ENCODE results near the gene CMIP.
"Not testable (repeated sequence)": the region's sequence is repeated elsewhere in the genome, so short reads cannot be mapped to it uniquely, and the experiment has no call there.

CMIP gene

GRCh38 chr16:81522108-81522701, 77.6 kb downstream of the CMIP start:
- no peak overlapping the region for H3K4me3 ChIP-seq (ENCODE audit: low read depth, low read length)
- TF ChIP-seq CTCF (IDR thresholded peaks at IDR 0.05; ENCODE audit: low read depth, low read length), result no peak

- not testable (repeated sequence) for H3K4me3 ChIP-seq (ENCODE audit: low read depth, low read length)
Observed at GRCh38 chr16:81522851-81523250, 78.2 kb downstream of the CMIP start.

- H3K4me3 ChIP-seq (ENCODE audit: low read depth, low read length), result no peak overlapping the region
- TF ChIP-seq CTCF (IDR thresholded peaks at IDR 0.05; ENCODE audit: low read depth, low read length), result no peak
Observed at GRCh38 chr16:81523387-81524115, 78.9 kb downstream of the CMIP start.

- no peak for TF ChIP-seq CTCF (IDR thresholded peaks at IDR 0.05; ENCODE audit: low read depth, low read length)
- no peak overlapping the region for H3K4me3 ChIP-seq (ENCODE audit: low read depth, low read length)
Observed at GRCh38 chr16:81524382-81524781, 79.8 kb downstream of the CMIP start.

- H3K4me3 ChIP-seq (ENCODE audit: low read depth, low read length), result not testable (repeated sequence)
Observed at GRCh38 chr16:81524885-81525284, 80.3 kb downstream of the CMIP start.

- TF ChIP-seq CTCF (IDR thresholded peaks at IDR 0.05; ENCODE audit: low read depth, low read length), result no peak
- H3K4me3 ChIP-seq (ENCODE audit: low read depth, low read length), result no peak overlapping the region
Observed at GRCh38 chr16:81526199-81526598, 81.6 kb downstream of the CMIP start.

- H3K4me3 ChIP-seq (ENCODE audit: low read depth, low read length), result no peak overlapping the region
- TF ChIP-seq CTCF (IDR thresholded peaks at IDR 0.05; ENCODE audit: low read depth, low read length), result no peak
Observed at GRCh38 chr16:81526935-81527334, 82.3 kb downstream of the CMIP start.

- H3K4me3 ChIP-seq (ENCODE audit: low read depth, low read length), result no peak overlapping the region
- no peak for TF ChIP-seq CTCF (IDR thresholded peaks at IDR 0.05; ENCODE audit: low read depth, low read length)
Observed at GRCh38 chr16:81527477-81528178, 83.0 kb downstream of the CMIP start.
